Activated naive CD4-positive, alpha-beta T cell treated with anti-CD3 and anti-CD28 coated beads, Interleukin-2, amount 10 ng/mL, durations not matched to agents 7 days and 5 days (primary cell): ENCODE data around the gene DHRSX.
"Not testable (repeated sequence)": the region's sequence is repeated elsewhere in the genome, so short reads cannot be mapped to it uniquely, and the experiment has no call there.

ENCODE experiments used
- CTCF ChIA-PET: fragments of 350-600 bp; sonication (Branson Sonifier 250); formaldehyde crosslinking; loops from one replicate; lab custom pipeline; 2021; ENCODE audit warnings: antibody characterized with exemption; lab: Charles Lee
- DNase-seq: peaks from one replicate; pipeline ENCODE4 v3.0.0-alpha.2; 2020
- H3K27ac Mint-ChIP-seq: one replicate; pipeline ENCODE4 v1.8.0; 2021; ENCODE audit warnings: mild to moderate bottlenecking, moderate library complexity, mixed read lengths
- H3K27me3 Mint-ChIP-seq: one replicate; pipeline ENCODE4 v1.8.0; 2021; ENCODE audit warnings: mild to moderate bottlenecking, mixed read lengths
- H3K36me3 Mint-ChIP-seq: one replicate; pipeline ENCODE4 v1.8.0; 2021; ENCODE audit warnings: mixed read lengths
- H3K4me1 Mint-ChIP-seq: one replicate; pipeline ENCODE4 v1.8.0; 2021; ENCODE audit warnings: mixed read lengths
- H3K4me3 Mint-ChIP-seq: one replicate; pipeline ENCODE4 v1.8.0; 2021; ENCODE audit warnings: mild to moderate bottlenecking, moderate library complexity, mixed read lengths
- H3K9me3 Mint-ChIP-seq: one replicate; pipeline ENCODE4 v1.8.0; 2021; ENCODE audit warnings: mixed read lengths

DHRSX gene

GRCh38 chrX:2481597-2481996 lies 19.2 kb downstream of the DHRSX start:
- H3K9me3 Mint-ChIP-seq, H3K4me3 Mint-ChIP-seq, H3K27me3 Mint-ChIP-seq, H3K27ac Mint-ChIP-seq, DNase-seq, H3K4me1 Mint-ChIP-seq, CTCF ChIA-PET: not testable (repeated sequence)
- peaks cover 13% of the 10 kb centered on the region for H3K36me3 Mint-ChIP-seq

- DNase-seq, H3K4me1 Mint-ChIP-seq, H3K4me3 Mint-ChIP-seq, CTCF ChIA-PET, H3K27me3 Mint-ChIP-seq, H3K27ac Mint-ChIP-seq, H3K9me3 Mint-ChIP-seq: not testable (repeated sequence)
- H3K36me3 Mint-ChIP-seq: peaks cover 13% of the 10 kb centered on the region
Observed at GRCh38 chrX:2479982-2480381, 20.8 kb downstream of the DHRSX start.

GRCh38 chrX:2479420-2479780 lies 21.4 kb downstream of the DHRSX start:
- H3K4me3 Mint-ChIP-seq: no peak overlapping the region
- H3K27me3 Mint-ChIP-seq: no peaks in the 10 kb centered on the region
- H3K4me1 Mint-ChIP-seq: no peaks in the 10 kb centered on the region
- peaks cover 8% of the 10 kb centered on the region for H3K9me3 Mint-ChIP-seq
- no peak for DNase-seq
- CTCF ChIA-PET: no interaction called here
- H3K27ac Mint-ChIP-seq: no peak overlapping the region
- peaks cover 12% of the 10 kb centered on the region for H3K36me3 Mint-ChIP-seq

GRCh38 chrX:2478546-2479419 lies 22.0 kb downstream of the DHRSX start:
- H3K4me1 Mint-ChIP-seq: no peaks in the 10 kb centered on the region
- peaks cover 8% of the 10 kb centered on the region for H3K9me3 Mint-ChIP-seq
- no peak overlapping the region for H3K4me3 Mint-ChIP-seq
- CTCF ChIA-PET: no interaction called here
- no peak for DNase-seq
- no peaks in the 10 kb centered on the region for H3K27me3 Mint-ChIP-seq
- peaks cover 10% of the 10 kb centered on the region for H3K36me3 Mint-ChIP-seq
- no peak overlapping the region for H3K27ac Mint-ChIP-seq

GRCh38 chrX:2477313-2477712 lies 23.5 kb downstream of the DHRSX start:
- H3K36me3 Mint-ChIP-seq, CTCF ChIA-PET, H3K4me1 Mint-ChIP-seq, H3K27ac Mint-ChIP-seq, H3K27me3 Mint-ChIP-seq, H3K9me3 Mint-ChIP-seq, DNase-seq, H3K4me3 Mint-ChIP-seq: not testable (repeated sequence)

- CTCF ChIA-PET: no interaction called here
- no peak overlapping the region for H3K4me3 Mint-ChIP-seq
Observed at GRCh38 chrX:2474963-2475726, 25.6 kb downstream of the DHRSX start.

GRCh38 chrX:2474280-2474962 lies 26.4 kb downstream of the DHRSX start:
- no peak for DNase-seq
- Mint-ChIP-seq H3K36me3 (no peaks in the 10 kb centered on the region), H3K27ac (no peak overlapping the region), H3K9me3 (peaks cover 4% of the 10 kb centered on the region), H3K4me3 (no peak overlapping the region), H3K4me1 (no peaks in the 10 kb centered on the region), H3K27me3 (no peaks in the 10 kb centered on the region)
- CTCF ChIA-PET: no interaction called here

More at GRCh38 chrX:2474963-2475726, 25.6 kb downstream of the DHRSX start:
- H3K4me1 Mint-ChIP-seq: no peaks in the 10 kb centered on the region
- no peak overlapping the region for H3K27ac Mint-ChIP-seq
- H3K27me3 Mint-ChIP-seq: no peaks in the 10 kb centered on the region
- peaks cover 7% of the 10 kb centered on the region for H3K9me3 Mint-ChIP-seq
- DNase-seq: no peak
- peaks cover 7% of the 10 kb centered on the region for H3K36me3 Mint-ChIP-seq

GRCh38 chrX:2473064-2473463 lies 27.7 kb downstream of the DHRSX start:
- H3K9me3 Mint-ChIP-seq, H3K27ac Mint-ChIP-seq, H3K4me3 Mint-ChIP-seq, H3K27me3 Mint-ChIP-seq, H3K36me3 Mint-ChIP-seq, CTCF ChIA-PET, H3K4me1 Mint-ChIP-seq, DNase-seq: not testable (repeated sequence)

GRCh38 chrX:2471641-2472040 lies 29.1 kb downstream of the DHRSX start:
- DNase-seq: no peak
- H3K4me3 Mint-ChIP-seq: no peak overlapping the region
- no peak overlapping the region for H3K27ac Mint-ChIP-seq
- H3K4me1 Mint-ChIP-seq: no peaks in the 10 kb centered on the region
- CTCF ChIA-PET: no interaction called here
- H3K36me3 Mint-ChIP-seq: no peaks in the 10 kb centered on the region
- H3K9me3 Mint-ChIP-seq: peaks cover 6% of the 10 kb centered on the region
- H3K27me3 Mint-ChIP-seq: no peaks in the 10 kb centered on the region

- H3K27me3 Mint-ChIP-seq, H3K9me3 Mint-ChIP-seq, H3K4me1 Mint-ChIP-seq, CTCF ChIA-PET, H3K27ac Mint-ChIP-seq, DNase-seq, H3K4me3 Mint-ChIP-seq, H3K36me3 Mint-ChIP-seq: not testable (repeated sequence)
Observed at GRCh38 chrX:2471126-2471525, 29.6 kb downstream of the DHRSX start.

- H3K36me3 Mint-ChIP-seq, CTCF ChIA-PET, H3K9me3 Mint-ChIP-seq, H3K27ac Mint-ChIP-seq, H3K4me3 Mint-ChIP-seq, H3K27me3 Mint-ChIP-seq, DNase-seq, H3K4me1 Mint-ChIP-seq: not testable (repeated sequence)
Observed at GRCh38 chrX:2469852-2470251, 30.9 kb downstream of the DHRSX start.

GRCh38 chrX:2469196-2469685 lies 31.5 kb downstream of the DHRSX start:
- Mint-ChIP-seq H3K9me3 (peaks cover 6% of the 10 kb centered on the region), H3K4me3 (no peak overlapping the region), H3K27me3 (no peaks in the 10 kb centered on the region), H3K27ac (no peak overlapping the region), H3K36me3 (no peaks in the 10 kb centered on the region), H3K4me1 (no peaks in the 10 kb centered on the region)
- CTCF ChIA-PET: no interaction called here
- DNase-seq: no peak

GRCh38 chrX:2468261-2469195 lies 32.2 kb downstream of the DHRSX start:
- H3K36me3 Mint-ChIP-seq: no peaks in the 10 kb centered on the region
- H3K27me3 Mint-ChIP-seq: no peaks in the 10 kb centered on the region
- DNase-seq: no peak
- H3K4me3 Mint-ChIP-seq: no peak overlapping the region
- CTCF ChIA-PET: no interaction called here
- H3K9me3 Mint-ChIP-seq: peaks cover 6% of the 10 kb centered on the region
- peak overlapping the region; percentile 34 for H3K27ac Mint-ChIP-seq
- no peaks in the 10 kb centered on the region for H3K4me1 Mint-ChIP-seq
